H1 (cell line): Measurements from ENCODE around the gene PTK6. TPM values are rescaled to one million over a fixed set of nuclear protein-coding genes. Genes with fewer than 3 reads are reported as not detected.

Experiments
- ASH2L ChIP-seq: fragments of 200-600, 300-600 bp; sonication (generic); IDR thresholded peaks from one replicate; pipeline ENCODE4 v1.7.1; 2017; ENCODE audit warnings: low read length
- BRCA1 ChIP-seq: IDR thresholded peaks from 2 replicates; pipeline ENCODE4 v1.6.1; 2012; ENCODE audit warnings: low read depth, low read length, improper control_type of control experiment
- CBX5 ChIP-seq: fragments of 300-800, 300-1000 bp; sonication (generic); IDR thresholded peaks from 2 replicates; pipeline ENCODE4 v1.7.1; 2016; ENCODE audit warnings: antibody characterized with exemption, low read length, low read depth
- CBX8 ChIP-seq: fragments of 300-800, 300-1000 bp; sonication (generic); IDR thresholded peaks from 2 replicates; pipeline ENCODE4 v1.7.1; 2016; ENCODE audit warnings: low read depth, low read length, borderline replicate concordance
- CHD2 ChIP-seq: IDR thresholded peaks from 2 replicates; pipeline ENCODE4 v1.6.1; 2012; ENCODE audit warnings: low read length, improper control_type of control experiment
- EGR1 ChIP-seq: IDR thresholded peaks from 2 replicates; pipeline ENCODE4 v1.6.1; 2011; ENCODE audit warnings: low read depth, low read length, borderline replicate concordance
- EP300 ChIP-seq, 2 experiments: IDR thresholded peaks; 1 replicate in 1 of 2; 2 replicates in 1 of 2; pipeline ENCODE4 v1.6.1; 2011 to 2012; ENCODE audit warnings: low read depth in 2 of 2, low read length in 2 of 2, mild to moderate bottlenecking in 2 of 2, borderline replicate concordance in 1 of 2, inconsistent platforms in 1 of 2, moderate library complexity in 1 of 2
- EZH2 ChIP-seq: fragments of 200-600 bp; sonication (generic); IDR thresholded peaks from 2 replicates; pipeline ENCODE4 v1.7.1; 2012; ENCODE audit warnings: low read depth, mild to moderate bottlenecking, moderate library complexity, low read length, inconsistent platforms; ENCODE audit not compliant: severe bottlenecking
- GTF2F1 ChIP-seq: IDR thresholded peaks from 2 replicates; pipeline ENCODE4 v1.6.1; 2012; ENCODE audit warnings: low read depth, low read length, improper control_type of control experiment, borderline replicate concordance
- HDAC2 ChIP-seq, 2 experiments: fragments of 300-600 bp in 1 of 2; sonication (generic) in 1 of 2; IDR thresholded peaks; 2 replicates each; pipeline ENCODE4 v1.6.1; 2011 to 2012; ENCODE audit warnings: low read depth in 2 of 2, low read length in 2 of 2, mild to moderate bottlenecking in 2 of 2, moderate library complexity in 2 of 2, borderline replicate concordance in 1 of 2, inconsistent platforms in 1 of 2
- KDM1A ChIP-seq: fragments of 200-600, 300-600 bp; sonication (generic); IDR thresholded peaks from 2 replicates; pipeline ENCODE4 v1.7.1; 2016; ENCODE audit warnings: mild to moderate bottlenecking, low read length, borderline replicate concordance
- KDM4A ChIP-seq: IDR thresholded peaks from one replicate; pipeline ENCODE4 v1.7.1; 2012; ENCODE audit warnings: low read depth, mild to moderate bottlenecking, moderate library complexity, low read length, inconsistent platforms; ENCODE audit not compliant: severe bottlenecking
- KDM5A ChIP-seq: fragments of 200-600 bp; IDR thresholded peaks from 2 replicates; pipeline ENCODE4 v1.7.1; 2012; ENCODE audit warnings: mild to moderate bottlenecking, low read length, inconsistent platforms, mixed read lengths
- MAFK ChIP-seq: IDR thresholded peaks from 2 replicates; pipeline ENCODE4 v1.6.1; 2012; ENCODE audit warnings: low read depth, mild to moderate bottlenecking, improper control_type of control experiment, low read length
- NANOG ChIP-seq: IDR thresholded peaks from 2 replicates; pipeline ENCODE4 v1.6.1; 2011; ENCODE audit warnings: low read length, low read depth, mild to moderate bottlenecking, inconsistent platforms; ENCODE audit not compliant: insufficient read depth, poor library complexity, severe bottlenecking
- PHF8 ChIP-seq: fragments of 200-600 bp; sonication (generic); conservative IDR thresholded peaks from 2 replicates; pipeline ENCODE4 v1.7.1; 2012; ENCODE audit warnings: low read depth, mild to moderate bottlenecking, inconsistent platforms, low read length, moderate library complexity
- SAP30 ChIP-seq: fragments of 300-600 bp; sonication (generic); IDR thresholded peaks from 2 replicates; pipeline ENCODE4 v1.7.1; 2012; ENCODE audit warnings: low read length, moderate library complexity, mild to moderate bottlenecking, inconsistent platforms; ENCODE audit not compliant: insufficient read depth, insufficient replicate concordance
- SP4 ChIP-seq: IDR thresholded peaks from 2 replicates; pipeline ENCODE4 v1.6.1; 2012; ENCODE audit warnings: low read length, inconsistent platforms
- SRF ChIP-seq: IDR thresholded peaks from 2 replicates; pipeline ENCODE4 v1.6.1; 2011; ENCODE audit warnings: mild to moderate bottlenecking, low read depth, low read length, moderate library complexity
- SUZ12 ChIP-seq: fragments of 200-600 bp; sonication (generic); IDR thresholded peaks from 2 replicates; pipeline ENCODE4 v1.6.1; 2012; ENCODE audit warnings: mild to moderate bottlenecking, inconsistent platforms, low read length, moderate library complexity, mixed read lengths
- TAF7 ChIP-seq: optimal IDR thresholded peaks from 2 replicates; pipeline ENCODE3; 2011; ENCODE audit warnings: low read depth, mild to moderate bottlenecking, inconsistent platforms, low read length, moderate library complexity, borderline replicate concordance
- YY1 ChIP-seq: IDR thresholded peaks from 2 replicates; pipeline ENCODE4 v1.6.1; 2011; ENCODE audit warnings: low read depth, mild to moderate bottlenecking, low read length
- ZNF274 ChIP-seq: IDR thresholded peaks from 2 replicates; pipeline ENCODE4 v1.7.0; 2012; ENCODE audit warnings: low read length, borderline replicate concordance; ENCODE audit errors: extremely low read depth
- polyA plus RNA-seq, 7 experiments: library from polyadenylated mRNA; depleted of rRNA in 3 of 7; stranded (reverse) in 5 of 7; unstranded in 2 of 7; fragments of >200 nt in 5 of 7; fragments of 200-250 nt in 2 of 7; gene quantifications; 1 replicate in 5 of 7; 2 replicates in 1 of 7; 4 replicates in 1 of 7; pipeline versions ENCODE4 v1.2.1 to v1.2.3, GENCODE V29; 2011 to 2013; ENCODE audit warnings: missing spikeins in 2 of 7, mixed read lengths in 2 of 7
- total RNA-seq: library from RNA; stranded (reverse); fragmentation: NEBNext Ultra II Directional; extraction: Animal tissue kit (Norgen Biotek cat#: 25700); gene quantifications from 2 replicates; pipeline ENCODE4 v1.2.1, GENCODE V29; 2021
- TF ChIP-seq, protein P1 (sequence below): IDR thresholded peaks from 2 replicates; pipeline ENCODE4 v1.6.1; 2011; ENCODE audit warnings: low read depth, mild to moderate bottlenecking, low read length; ENCODE audit not compliant: insufficient read depth

PTK6 gene
- total and polyA plus RNA-seq, 2 of the 8 experiments (the other 6 are each of a cell fraction or from before 2014, with no cell fraction given): 0.12 to 0.19 TPM

DNA sequence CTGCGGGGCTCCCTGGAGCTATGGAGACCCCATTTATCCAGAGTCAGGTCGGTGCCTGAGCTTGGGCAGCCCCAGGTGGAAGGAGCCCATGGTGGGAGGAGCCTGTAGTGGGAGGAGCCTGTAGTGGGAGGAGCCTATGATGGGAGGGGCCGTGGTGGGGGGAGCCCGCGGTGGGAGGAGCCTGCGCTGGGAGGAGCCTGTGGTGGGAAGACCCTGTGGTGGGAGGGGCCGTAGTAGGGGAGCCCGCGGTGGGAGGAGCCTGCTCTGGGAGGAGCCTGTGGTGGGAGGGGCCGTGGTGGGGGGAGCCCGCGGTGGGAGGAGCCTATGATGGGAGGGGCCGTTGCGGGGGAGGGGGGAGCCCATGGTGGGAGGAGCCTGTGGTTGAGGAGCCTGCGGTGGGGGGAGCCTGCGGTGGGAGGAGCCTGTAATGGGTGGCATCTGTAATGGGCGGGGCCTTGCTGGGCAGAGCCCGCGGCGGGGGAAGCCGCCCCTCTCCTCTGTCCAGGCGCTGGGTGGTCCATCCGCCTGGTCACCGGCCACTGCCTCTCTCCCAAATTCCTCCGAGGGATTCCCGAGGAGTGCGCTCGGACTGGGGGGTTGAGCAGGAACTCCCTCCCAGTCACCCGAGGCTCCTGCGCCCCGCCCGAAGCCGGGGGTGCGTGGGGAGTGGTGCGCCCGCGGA lies 16.2 kb upstream of the PTK6 start (continued):
- no peak for TF ChIP-seq HDAC2 (IDR thresholded peaks at IDR 0.05; ENCODE audit: borderline replicate concordance in 1 of 2, low read depth in 2 of 2, low read length in 2 of 2)
- no peak for TF ChIP-seq KDM1A
- no peak for TF ChIP-seq EZH2
- TF ChIP-seq EGR1: peak; percentile 34; the same call in 1 of the 2 replicates
- no peak for TF ChIP-seq MAFK
- TF ChIP-seq ASH2L: peak; percentile 37
- no peak for TF ChIP-seq TAF7
- TF ChIP-seq KDM5A: no peak
- TF ChIP-seq CHD2: no peak
- TF ChIP-seq KDM4A: peak; percentile 91
- no peak for TF ChIP-seq SAP30
- TF ChIP-seq SUZ12: no peak
- no peak for TF ChIP-seq CBX8
- no peak for TF ChIP-seq YY1
- TF ChIP-seq EP300 (IDR thresholded peaks at IDR 0.05; ENCODE audit: borderline replicate concordance in 1 of 2, low read depth in 2 of 2, low read length in 2 of 2): no peak
- no peak for TF ChIP-seq GTF2F1
- no peak for TF ChIP-seq CBX5
- peak; percentile 36; the same call in 1 of the 2 replicates for TF ChIP-seq PHF8
- no peak for TF ChIP-seq NANOG
- TF ChIP-seq ZNF274: no peak
- no peak for TF ChIP-seq SRF
- no peak for TF ChIP-seq BRCA1
- peak; percentile 81; the same call in 1 of the 2 replicates for TF ChIP-seq SP4
- TF ChIP-seq, protein P1, sequence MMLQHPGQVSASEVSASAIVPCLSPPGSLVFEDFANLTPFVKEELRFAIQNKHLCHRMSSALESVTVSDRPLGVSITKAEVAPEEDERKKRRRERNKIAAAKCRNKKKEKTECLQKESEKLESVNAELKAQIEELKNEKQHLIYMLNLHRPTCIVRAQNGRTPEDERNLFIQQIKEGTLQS: no peak
